Measurements from ENCODE around the gene TMEM164.
"Not testable (repeated sequence)": the region's sequence is repeated elsewhere in the genome, so short reads cannot be mapped to it uniquely, and the experiment has no call there.

Gene TMEM164

GRCh38 chrX:110002300-110003166, at the start of gene TMEM164:
Gene TMEM164 (plus strand): TSS chrX:110003114. CDS start chrX:110003775, 661 bp downstream.
- DNase-seq = peak; percentile 57

- no peak for DNase-seq
Observed at GRCh38 chrX:109954333-109954732, 48.6 kb upstream of the TMEM164 start.

GRCh38 chrX:109954955-109955354, 48.0 kb upstream of the TMEM164 start:
- DNase-seq = no peak

- no peak for DNase-seq
Observed at GRCh38 chrX:109958266-109958665, 44.6 kb upstream of the TMEM164 start.

GRCh38 chrX:109959356-109959871, 43.5 kb upstream of the TMEM164 start:
- no peak for DNase-seq

- no peak for DNase-seq
Observed at GRCh38 chrX:109964390-109964789, 38.5 kb upstream of the TMEM164 start.

GRCh38 chrX:109966246-109966645, 36.7 kb upstream of the TMEM164 start:
- no peak for DNase-seq

- DNase-seq = no peak
Observed at GRCh38 chrX:109967156-109967555, 35.8 kb upstream of the TMEM164 start.

- DNase-seq = not testable (repeated sequence)
Observed at GRCh38 chrX:109970841-109971240, 32.1 kb upstream of the TMEM164 start.

- DNase-seq = no peak
Observed at GRCh38 chrX:109974906-109975655, 27.8 kb upstream of the TMEM164 start.

GRCh38 chrX:109985210-109985609, 17.7 kb upstream of the TMEM164 start:
- not testable (repeated sequence) for DNase-seq

GRCh38 chrX:109987884-109988283, 15.0 kb upstream of the TMEM164 start:
- no peak for DNase-seq

- peak; percentile 71 for DNase-seq
Observed at GRCh38 chrX:109990582-109991276, 12.2 kb upstream of the TMEM164 start.

- no peak for DNase-seq
Observed at GRCh38 chrX:109992203-109992602, 10.7 kb upstream of the TMEM164 start.

- no peak for DNase-seq
Observed at GRCh38 chrX:109995155-109995554, 7.8 kb upstream of the TMEM164 start.

GRCh38 chrX:109997786-109998452, 5.0 kb upstream of the TMEM164 start:
- peak; percentile 77 for DNase-seq

GRCh38 chrX:110000000-110000399, 2.9 kb upstream of the TMEM164 start:
- no peak for DNase-seq

- DNase-seq = no peak
Observed at GRCh38 chrX:110000847-110001713, 1.8 kb upstream of the TMEM164 start.

GRCh38 chrX:110001740-110002299, 1.1 kb upstream of the TMEM164 start:
- DNase-seq = no peak

GRCh38 chrX:110003167-110004156, 548 bp downstream of the TMEM164 start:
- no peak for DNase-seq

All from NCI-H1436 treated with DMSO at 0.1 percent for 48 hours (cell line).